Activated B cell treated with CpG ODN at 0.5 μM for 24 hours (primary cell): Measurements from ENCODE around the gene TSKU. TPM values are rescaled to one million over a fixed set of nuclear protein-coding genes. Genes with fewer than 3 reads are reported as not detected.

Source experiments
- ATAC-seq: fragments of 200-7000 bp; cut with Tn5 transposase; one replicate; pipeline ENCODE4 v1.10.0; 2021; ENCODE audit warnings: low read depth, mild to moderate bottlenecking, moderate library complexity
- CTCF ChIA-PET: fragments of 350-600 bp; sonication (Branson Sonifier 250); formaldehyde crosslinking; loops from one replicate; lab custom pipeline; 2021; ENCODE audit warnings: antibody characterized with exemption; lab: Charles Lee
- POLR2A ChIA-PET: fragments of 350-600 bp; sonication (Branson Sonifier 250); formaldehyde crosslinking; loops from one replicate; lab custom pipeline; 2021; ENCODE audit warnings: antibody characterized with exemption; lab: Charles Lee
- DNase-seq: peaks from one replicate; pipeline ENCODE4 v3.0.0; 2022
- H3K27ac Mint-ChIP-seq: one replicate; pipeline ENCODE4 v1.8.0; 2020; ENCODE audit warnings: mixed read lengths
- H3K27me3 Mint-ChIP-seq: one replicate; pipeline ENCODE4 v1.8.0; 2021; ENCODE audit warnings: mixed read lengths
- H3K36me3 Mint-ChIP-seq: one replicate; pipeline ENCODE4 v1.8.0; 2021; ENCODE audit warnings: low read depth, mixed read lengths
- H3K4me1 Mint-ChIP-seq: one replicate; pipeline ENCODE4 v1.8.0; 2021; ENCODE audit warnings: mixed read lengths
- H3K4me3 Mint-ChIP-seq: one replicate; pipeline ENCODE4 v1.8.0; 2020; ENCODE audit warnings: mild to moderate bottlenecking, mixed read lengths
- H3K9me3 Mint-ChIP-seq: one replicate; pipeline ENCODE4 v1.8.0; 2020; ENCODE audit warnings: mixed read lengths
- intact Hi-C: fragments of 100-400 bp; cut with micrococcal nuclease; formaldehyde crosslinking; loops from one replicate; pipeline ENCODE4 v1.15.1; 2024
- total RNA-seq: library from RNA; stranded (reverse); gene quantifications from 2 replicates; pipeline ENCODE4 v1.2.3, GENCODE V29; 2022
- TF ChIP-seq, protein P1 (sequence below): fragments of 200-600 bp; IDR thresholded peaks from one replicate; pipeline ENCODE4 v1.8.0; 2022; ENCODE audit warnings: antibody characterized with exemption, mild to moderate bottlenecking

The TSKU gene
- total RNA-seq, 1 donor from 2014 or later = not detected

DNA sequence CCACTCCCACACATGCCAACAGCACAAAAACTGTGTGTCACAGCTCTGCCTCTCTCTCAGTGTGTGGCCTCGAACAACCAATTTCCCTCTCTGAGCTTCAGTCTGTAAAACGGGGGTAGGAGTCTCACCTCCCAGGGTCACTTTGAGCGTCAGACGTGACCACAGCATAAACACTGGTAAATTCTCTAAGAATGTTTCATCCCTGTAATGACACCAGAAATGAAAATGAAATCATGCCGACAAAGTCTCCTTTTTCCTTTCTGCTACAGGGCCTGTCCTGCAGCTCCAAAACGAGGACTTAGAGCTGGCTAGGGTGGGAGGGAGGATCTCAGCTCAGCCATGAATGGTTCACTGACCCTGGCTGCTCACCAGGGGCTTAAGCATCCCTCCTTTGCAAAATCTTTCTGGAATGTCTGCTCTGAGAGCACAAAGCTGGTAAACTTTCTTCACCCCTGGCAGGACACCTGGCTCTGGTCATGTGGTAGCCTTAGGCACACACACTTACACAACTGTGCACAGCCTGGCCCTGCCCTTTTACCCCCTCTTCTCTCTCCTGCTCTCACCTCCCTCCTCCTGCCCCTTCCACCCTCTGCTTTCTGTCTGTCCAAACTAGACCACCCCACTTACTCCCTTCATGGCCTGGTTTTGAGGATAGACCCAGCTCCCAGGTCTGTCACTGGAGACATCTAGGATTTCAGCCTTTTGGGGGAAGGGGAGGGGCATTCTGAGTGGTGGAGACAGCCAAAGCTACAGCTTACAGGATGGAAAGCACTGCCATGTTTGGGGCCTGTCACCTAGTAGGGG lies 12.3 kb upstream of the TSKU start:
- ChIA-PET POLR2A (no interaction called here), CTCF (no interaction called here)
- TF ChIP-seq, protein P1, sequence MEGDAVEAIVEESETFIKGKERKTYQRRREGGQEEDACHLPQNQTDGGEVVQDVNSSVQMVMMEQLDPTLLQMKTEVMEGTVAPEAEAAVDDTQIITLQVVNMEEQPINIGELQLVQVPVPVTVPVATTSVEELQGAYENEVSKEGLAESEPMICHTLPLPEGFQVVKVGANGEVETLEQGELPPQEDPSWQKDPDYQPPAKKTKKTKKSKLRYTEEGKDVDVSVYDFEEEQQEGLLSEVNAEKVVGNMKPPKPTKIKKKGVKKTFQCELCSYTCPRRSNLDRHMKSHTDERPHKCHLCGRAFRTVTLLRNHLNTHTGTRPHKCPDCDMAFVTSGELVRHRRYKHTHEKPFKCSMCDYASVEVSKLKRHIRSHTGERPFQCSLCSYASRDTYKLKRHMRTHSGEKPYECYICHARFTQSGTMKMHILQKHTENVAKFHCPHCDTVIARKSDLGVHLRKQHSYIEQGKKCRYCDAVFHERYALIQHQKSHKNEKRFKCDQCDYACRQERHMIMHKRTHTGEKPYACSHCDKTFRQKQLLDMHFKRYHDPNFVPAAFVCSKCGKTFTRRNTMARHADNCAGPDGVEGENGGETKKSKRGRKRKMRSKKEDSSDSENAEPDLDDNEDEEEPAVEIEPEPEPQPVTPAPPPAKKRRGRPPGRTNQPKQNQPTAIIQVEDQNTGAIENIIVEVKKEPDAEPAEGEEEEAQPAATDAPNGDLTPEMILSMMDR = no peak
- no peaks in the 10 kb centered on the region for H3K36me3 Mint-ChIP-seq
- no peak overlapping the region for H3K4me3 Mint-ChIP-seq
- H3K9me3 Mint-ChIP-seq = peaks cover 9% of the 10 kb centered on the region
- intact Hi-C loops = no loop called here
- no peak overlapping the region for H3K27ac Mint-ChIP-seq
- ATAC-seq (no peak), DNase-seq (no peak)
- H3K4me1 Mint-ChIP-seq = peaks cover 2% of the 10 kb centered on the region
- peaks cover 15% of the 10 kb centered on the region for H3K27me3 Mint-ChIP-seq

DNA sequence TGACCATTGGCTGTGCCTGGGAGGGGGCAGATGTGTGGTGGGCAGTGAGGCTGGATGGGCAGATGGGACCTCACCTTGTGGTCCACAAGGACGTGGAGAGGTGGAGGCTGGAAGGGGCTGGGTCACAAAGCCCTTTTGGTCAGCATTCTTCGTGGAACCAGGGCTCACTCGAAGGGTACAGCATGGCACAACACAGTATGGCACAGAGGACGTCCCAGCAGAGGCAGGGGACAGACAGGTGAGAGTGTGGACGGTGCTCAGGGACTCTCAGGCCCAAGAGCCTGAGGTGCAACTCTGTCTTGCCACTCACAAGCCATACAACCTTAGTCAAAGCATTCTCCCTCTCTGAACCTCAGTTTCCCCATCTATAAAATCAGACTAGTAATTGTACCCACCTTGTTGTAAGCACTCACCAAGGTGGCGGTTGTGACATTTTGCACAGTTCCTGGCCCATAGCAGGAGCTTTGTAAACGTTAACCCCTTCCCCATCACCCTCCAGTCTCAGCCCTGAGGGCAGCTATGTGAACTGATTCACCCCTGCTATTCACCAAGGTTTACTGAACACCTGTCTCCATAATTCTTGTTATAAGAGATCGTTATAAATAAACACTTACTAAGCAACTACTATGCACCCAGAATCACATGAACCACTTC lies 11.6 kb upstream of the TSKU start:
- peaks cover 2% of the 10 kb centered on the region for H3K4me1 Mint-ChIP-seq
- H3K27me3 Mint-ChIP-seq = peaks cover 15% of the 10 kb centered on the region
- H3K36me3 Mint-ChIP-seq = peaks cover 2% of the 10 kb centered on the region
- H3K27ac Mint-ChIP-seq = no peak overlapping the region
- TF ChIP-seq, protein P1 = no peak
- no peak overlapping the region for H3K4me3 Mint-ChIP-seq
- peaks cover 12% of the 10 kb centered on the region for H3K9me3 Mint-ChIP-seq
- ATAC-seq (no peak), DNase-seq (no peak)
- intact Hi-C loops = no loop called here
- ChIA-PET CTCF (no interaction called here), POLR2A (no interaction called here)

DNA sequence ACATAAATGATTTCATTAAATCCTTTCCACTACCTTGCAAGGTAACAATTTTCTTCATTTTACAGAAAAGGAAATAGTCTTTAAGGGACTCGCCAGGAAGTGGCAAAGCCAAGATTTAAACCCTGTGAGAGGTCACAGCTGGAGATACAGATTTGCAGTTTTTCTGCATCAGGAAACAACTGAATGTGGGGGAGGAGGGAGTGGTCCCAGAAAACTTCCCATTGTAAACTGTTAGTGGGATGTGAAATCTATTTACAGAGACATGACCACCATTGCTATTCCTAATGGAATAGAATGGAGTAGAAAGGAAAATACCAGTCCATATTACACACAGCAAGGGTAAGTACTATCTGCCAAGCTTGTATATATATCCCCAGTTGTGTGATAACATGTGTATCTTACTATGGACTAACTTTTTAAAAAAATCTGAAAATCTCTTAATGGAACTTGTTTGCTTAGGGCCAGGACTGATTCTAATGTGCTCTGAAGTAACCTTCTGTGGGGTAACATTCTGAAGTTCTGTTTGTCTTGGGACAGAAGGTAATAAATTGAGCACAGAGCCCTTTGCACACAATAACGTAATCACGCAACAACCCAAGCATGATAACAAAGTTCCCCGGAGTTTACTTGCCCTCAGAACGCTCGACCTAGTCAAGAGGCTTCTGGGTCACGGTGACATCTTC lies 10.9 kb upstream of the TSKU start:
- peaks cover 15% of the 10 kb centered on the region for H3K27me3 Mint-ChIP-seq
- no peak overlapping the region for H3K4me3 Mint-ChIP-seq
- no peak overlapping the region for H3K27ac Mint-ChIP-seq
- peaks cover 2% of the 10 kb centered on the region for H3K4me1 Mint-ChIP-seq
- ChIA-PET CTCF (no interaction called here), POLR2A (no interaction called here)
- H3K36me3 Mint-ChIP-seq = peaks cover 7% of the 10 kb centered on the region
- TF ChIP-seq, protein P1 = no peak
- no peak for DNase-seq
- peaks cover 18% of the 10 kb centered on the region for H3K9me3 Mint-ChIP-seq
- no peak for ATAC-seq
- intact Hi-C loops = no loop called here

DNA sequence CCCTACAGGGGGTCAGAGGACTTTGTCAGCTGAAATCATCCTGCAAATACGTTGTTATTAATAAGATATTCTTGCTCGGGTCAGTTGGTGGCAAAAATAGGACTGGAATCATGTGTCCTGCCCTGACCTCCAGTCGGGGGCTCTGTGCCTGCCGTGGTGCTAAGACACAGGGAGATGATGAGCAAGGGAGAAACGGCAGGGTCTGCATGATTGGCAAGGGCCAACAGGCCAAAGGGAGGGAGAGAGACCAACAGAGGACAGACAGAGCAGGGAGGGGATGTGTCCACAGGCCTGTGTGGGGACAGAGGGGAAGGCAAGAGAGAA lies 10.4 kb upstream of the TSKU start:
- Mint-ChIP-seq H3K27me3 (peaks cover 15% of the 10 kb centered on the region), H3K4me3 (no peak overlapping the region), H3K4me1 (peaks cover 2% of the 10 kb centered on the region), H3K27ac (no peak overlapping the region), H3K36me3 (peaks cover 7% of the 10 kb centered on the region), H3K9me3 (peaks cover 22% of the 10 kb centered on the region)
- DNase-seq = no peak
- ATAC-seq = no peak
- TF ChIP-seq, protein P1 = no peak
- ChIA-PET CTCF (no interaction called here), POLR2A (no interaction called here)
- intact Hi-C loops = no loop called here

GRCh38 chr11:76773921-76774361 lies 9.2 kb upstream of the TSKU start:
- Mint-ChIP-seq H3K36me3 (peaks cover 7% of the 10 kb centered on the region), H3K4me3 (no peak overlapping the region), H3K27me3 (peaks cover 21% of the 10 kb centered on the region), H3K4me1 (no peaks in the 10 kb centered on the region), H3K27ac (no peak overlapping the region), H3K9me3 (peaks cover 28% of the 10 kb centered on the region)
- ChIA-PET CTCF (no interaction called here), POLR2A (no interaction called here)
- no peak for DNase-seq
- intact Hi-C loops = no loop called here
- TF ChIP-seq, protein P1 = no peak
- no peak for ATAC-seq
